C4-2B (cell line): ENCODE data around the gene SMURF1.

Experiments
- CTCF ChIP-seq: fragments of 450-650 bp; conservative IDR thresholded peaks from 2 replicates; pipeline ENCODE4 v1.5.1; 2017; ENCODE audit warnings: mild to moderate bottlenecking
- ZFX ChIP-seq: fragments of 450-650 bp; IDR thresholded peaks from 2 replicates; pipeline ENCODE4 v1.6.1; 2017

DNA sequence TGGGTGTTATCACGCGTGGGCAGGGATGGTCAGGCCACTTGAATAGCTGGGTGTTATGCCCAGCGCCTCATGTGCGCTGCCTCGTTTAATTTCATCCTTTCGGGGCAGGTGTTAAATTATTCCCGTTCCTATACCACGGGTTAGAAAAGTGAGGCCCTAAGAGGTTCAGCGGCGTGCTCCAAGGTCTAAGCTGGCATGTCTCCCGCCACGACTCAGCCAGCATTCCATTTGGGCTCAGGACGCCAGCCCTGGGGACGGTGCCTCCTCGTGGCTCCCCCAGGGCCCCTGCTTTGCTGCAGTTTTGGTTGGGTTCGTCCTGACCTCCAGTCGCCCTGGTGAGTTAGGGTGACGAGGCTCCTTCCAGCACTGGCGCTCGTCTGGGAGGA, 141.1 kb downstream of the SMURF1 start:
- TF ChIP-seq CTCF (no peak), ZFX (no peak)
